ENCODE measurements around the gene RUNX1.

DNA sequence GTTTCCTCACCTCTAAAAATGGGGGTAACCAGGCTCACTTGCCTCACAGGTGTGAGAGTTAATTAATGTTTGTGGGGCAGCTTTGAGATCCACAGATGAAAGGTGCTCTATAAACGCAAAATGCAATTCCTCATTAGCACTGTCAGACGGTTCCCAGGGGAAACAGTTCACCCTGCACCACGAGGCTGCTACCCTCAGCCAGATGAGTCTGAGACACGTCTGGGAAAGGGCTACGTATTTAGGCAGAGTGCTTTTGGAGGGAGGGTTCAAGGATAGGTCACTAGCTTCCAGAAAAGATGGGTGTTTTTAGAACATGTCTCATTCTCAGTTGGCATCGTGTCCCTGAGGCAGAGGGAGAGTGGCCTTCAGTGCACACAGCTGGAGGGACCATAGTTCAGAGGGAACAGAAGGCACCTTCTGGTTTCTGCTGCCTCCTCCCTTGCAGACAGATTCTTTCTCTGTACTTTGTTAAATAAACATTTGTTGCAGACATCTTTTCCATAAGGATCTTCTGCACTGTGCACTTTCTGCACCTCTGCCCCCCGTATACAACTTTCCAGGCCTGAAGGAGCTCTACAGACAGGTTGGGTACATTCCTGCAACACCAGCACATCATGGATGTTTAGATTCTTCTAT, 240.4 kb downstream of the RUNX1 start:
- no peak for TF ChIP-seq POLR2AphosphoS5 (IDR thresholded peaks at IDR 0.05)
- TF ChIP-seq, protein P1, sequence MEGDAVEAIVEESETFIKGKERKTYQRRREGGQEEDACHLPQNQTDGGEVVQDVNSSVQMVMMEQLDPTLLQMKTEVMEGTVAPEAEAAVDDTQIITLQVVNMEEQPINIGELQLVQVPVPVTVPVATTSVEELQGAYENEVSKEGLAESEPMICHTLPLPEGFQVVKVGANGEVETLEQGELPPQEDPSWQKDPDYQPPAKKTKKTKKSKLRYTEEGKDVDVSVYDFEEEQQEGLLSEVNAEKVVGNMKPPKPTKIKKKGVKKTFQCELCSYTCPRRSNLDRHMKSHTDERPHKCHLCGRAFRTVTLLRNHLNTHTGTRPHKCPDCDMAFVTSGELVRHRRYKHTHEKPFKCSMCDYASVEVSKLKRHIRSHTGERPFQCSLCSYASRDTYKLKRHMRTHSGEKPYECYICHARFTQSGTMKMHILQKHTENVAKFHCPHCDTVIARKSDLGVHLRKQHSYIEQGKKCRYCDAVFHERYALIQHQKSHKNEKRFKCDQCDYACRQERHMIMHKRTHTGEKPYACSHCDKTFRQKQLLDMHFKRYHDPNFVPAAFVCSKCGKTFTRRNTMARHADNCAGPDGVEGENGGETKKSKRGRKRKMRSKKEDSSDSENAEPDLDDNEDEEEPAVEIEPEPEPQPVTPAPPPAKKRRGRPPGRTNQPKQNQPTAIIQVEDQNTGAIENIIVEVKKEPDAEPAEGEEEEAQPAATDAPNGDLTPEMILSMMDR (IDR thresholded peaks at IDR 0.05): no peak
